ENCODE data around the gene PCDHB9. TPM values are rescaled to one million over a fixed set of nuclear protein-coding genes. Genes with fewer than 3 reads are reported as not detected.
"Not testable (repeated sequence)": the region's sequence is repeated elsewhere in the genome, so short reads cannot be mapped to it uniquely, and the experiment has no call there.

The PCDHB9 gene
- total RNA-seq, 1 experiment from 2014 or later, result not detected

- CTCF ChIA-PET; H3F3A ChIP-seq (ENCODE audit: insufficient read depth, low read depth); H3K79me2 ChIP-seq (ENCODE audit: low read depth); H3K4me1 ChIP-seq (replicated peaks; ENCODE audit: insufficient read depth); H3K27me3 ChIP-seq (ENCODE audit: insufficient read depth, low read depth); H3K27ac ChIP-seq; H2AFZ ChIP-seq; POLR2A ChIA-PET (ENCODE audit: unreplicated experiment); H3K9me3 ChIP-seq (ENCODE audit: insufficient read depth, low read depth); intact Hi-C loops (cut with micrococcal nuclease; ENCODE audit: unreplicated experiment); H3K4me3 ChIP-seq; H3K36me3 ChIP-seq (ENCODE audit: low read depth); H4K20me1 ChIP-seq (ENCODE audit: insufficient read depth); H3K9me2 ChIP-seq (ENCODE audit: insufficient read depth); BruUV-seq (replicated peaks); H3K4me2 ChIP-seq: not testable (repeated sequence)
- DNase-seq, result peak in 1 of 2 experiments; percentile 9
- TF ChIP-seq CTCF (conservative IDR thresholded peaks at IDR 0.05), result peak; percentile 49
Measured at GRCh38 chr5:141213656-141214339, 26.8 kb downstream of the PCDHB9 start, which contains the start of gene PCDHB13. TSS of gene PCDHB13 (plus strand) at chr5:141213919. CDS start at chr5:141214124, 205 bp downstream.

GRCh38 chr5:141214583-141214982 lies 27.6 kb downstream of the PCDHB9 start:
- H3K4me3 ChIP-seq; CTCF ChIA-PET; H3K9me3 ChIP-seq (ENCODE audit: insufficient read depth, low read depth); H3K27me3 ChIP-seq (ENCODE audit: insufficient read depth, low read depth); BruUV-seq (replicated peaks); H2AFZ ChIP-seq; H3K4me2 ChIP-seq; H3K9me2 ChIP-seq (ENCODE audit: insufficient read depth); DNase-seq; H3K36me3 ChIP-seq (ENCODE audit: low read depth); H4K20me1 ChIP-seq (ENCODE audit: insufficient read depth); H3K79me2 ChIP-seq (ENCODE audit: low read depth); POLR2A ChIA-PET (ENCODE audit: unreplicated experiment); intact Hi-C loops (cut with micrococcal nuclease; ENCODE audit: unreplicated experiment); H3K27ac ChIP-seq; H3F3A ChIP-seq (ENCODE audit: insufficient read depth, low read depth); H3K4me1 ChIP-seq (replicated peaks; ENCODE audit: insufficient read depth): not testable (repeated sequence)

- H3K36me3 ChIP-seq (ENCODE audit: low read depth); H3K4me2 ChIP-seq; H3K79me2 ChIP-seq (ENCODE audit: low read depth); H3K4me3 ChIP-seq; DNase-seq; H2AFZ ChIP-seq; H3K4me1 ChIP-seq (replicated peaks; ENCODE audit: insufficient read depth); H3F3A ChIP-seq (ENCODE audit: insufficient read depth, low read depth); BruUV-seq (replicated peaks); intact Hi-C loops (cut with micrococcal nuclease; ENCODE audit: unreplicated experiment); H3K27ac ChIP-seq; H3K27me3 ChIP-seq (ENCODE audit: insufficient read depth, low read depth); H3K9me3 ChIP-seq (ENCODE audit: insufficient read depth, low read depth); POLR2A ChIA-PET (ENCODE audit: unreplicated experiment); H3K9me2 ChIP-seq (ENCODE audit: insufficient read depth); CTCF ChIA-PET; H4K20me1 ChIP-seq (ENCODE audit: insufficient read depth): not testable (repeated sequence)
Measured at GRCh38 chr5:141215504-141215903, 28.5 kb downstream of the PCDHB9 start.

GRCh38 chr5:141216035-141216434 lies 29.1 kb downstream of the PCDHB9 start:
- H3K9me3 ChIP-seq (ENCODE audit: insufficient read depth, low read depth); H2AFZ ChIP-seq; H3K4me1 ChIP-seq (replicated peaks; ENCODE audit: insufficient read depth); H3K36me3 ChIP-seq (ENCODE audit: low read depth); H4K20me1 ChIP-seq (ENCODE audit: insufficient read depth); H3K27me3 ChIP-seq (ENCODE audit: insufficient read depth, low read depth); H3F3A ChIP-seq (ENCODE audit: insufficient read depth, low read depth); H3K4me3 ChIP-seq; POLR2A ChIA-PET (ENCODE audit: unreplicated experiment); H3K4me2 ChIP-seq; intact Hi-C loops (cut with micrococcal nuclease; ENCODE audit: unreplicated experiment); CTCF ChIA-PET; H3K9me2 ChIP-seq (ENCODE audit: insufficient read depth); H3K79me2 ChIP-seq (ENCODE audit: low read depth); BruUV-seq (replicated peaks); DNase-seq; H3K27ac ChIP-seq: not testable (repeated sequence)
